Hippocampal formation (tissue), 2 donors: ENCODE data around the gene RIPK4.

Experiments used
- DNase-seq, 2 donors: peaks; one replicate each; lab custom pipeline; 2025; lab: John Stamatoyannopoulos, UW

The RIPK4 gene

DNA sequence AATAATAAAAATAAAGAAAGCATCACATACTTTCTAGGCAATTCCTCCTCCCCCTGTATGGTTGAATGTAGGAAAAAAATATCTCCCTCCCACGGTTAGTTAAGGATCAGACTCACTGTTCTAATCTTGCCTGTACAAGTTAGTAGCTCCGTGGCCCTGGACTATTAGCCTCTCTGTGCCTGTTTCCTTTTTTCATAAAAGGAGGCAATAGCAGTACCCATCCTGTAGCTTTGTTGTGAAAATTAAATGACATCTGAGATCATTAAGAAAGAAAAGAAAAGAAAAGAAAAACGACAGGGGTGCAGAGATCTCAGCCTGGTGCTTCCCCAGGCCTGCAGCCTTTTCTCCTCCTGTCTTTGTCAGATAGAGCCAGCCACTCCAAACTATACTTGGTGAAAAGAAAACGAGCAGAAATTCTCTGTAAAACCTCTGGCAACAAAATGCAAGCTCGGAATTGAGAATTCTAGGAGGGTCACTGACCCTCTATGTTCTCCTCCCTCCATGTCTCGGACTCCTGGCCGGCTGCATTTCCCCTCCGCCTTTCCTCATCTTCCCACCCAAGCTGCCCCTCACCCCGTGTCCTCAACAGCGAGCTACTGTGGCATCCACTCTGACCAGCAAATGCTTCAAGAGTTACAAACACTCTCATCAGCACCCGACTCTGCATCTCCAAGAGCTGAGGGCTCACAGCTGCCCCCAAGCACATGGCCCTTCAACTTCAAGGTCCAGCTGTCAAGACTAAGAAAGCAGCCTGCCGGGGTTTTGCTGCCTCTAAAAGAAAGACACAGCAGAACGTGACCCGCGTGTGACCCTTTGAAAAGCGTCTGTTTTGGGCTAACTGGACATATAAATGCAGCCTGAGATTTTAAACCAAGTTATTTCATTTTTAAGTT lies 13.6 kb downstream of the RIPK4 start:
- DNase-seq = no peak

GRCh38 chr21:41752231-41752681 lies 14.6 kb downstream of the RIPK4 start:
- DNase-seq = no peak

DNA sequence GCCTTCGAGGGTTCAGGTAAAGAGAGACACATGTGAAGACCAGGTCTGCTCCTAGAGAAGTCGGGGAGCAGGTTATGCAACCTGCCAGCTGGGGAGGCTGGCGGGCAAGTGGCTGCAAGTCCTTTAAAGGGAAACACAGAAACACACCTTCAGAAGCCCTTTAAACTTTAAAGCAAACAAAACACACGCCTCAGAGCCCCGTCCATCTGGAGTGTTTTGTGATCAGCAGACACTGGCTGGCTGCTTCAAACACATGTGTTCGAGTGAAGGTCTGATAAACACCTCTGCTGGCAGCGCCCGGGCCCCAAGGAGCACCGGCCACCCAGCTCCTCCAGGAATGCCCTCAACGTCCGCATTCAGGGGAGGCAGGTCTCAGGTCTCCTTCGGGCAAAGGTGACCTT lies 15.2 kb downstream of the RIPK4 start:
- DNase-seq = no peak

- no peak for DNase-seq
Measured at GRCh38 chr21:41750532-41751151, 16.2 kb downstream of the RIPK4 start.

- no peak for DNase-seq
Measured at GRCh38 chr21:41750051-41750450, 16.8 kb downstream of the RIPK4 start.

GRCh38 chr21:41749286-41749685 lies 17.6 kb downstream of the RIPK4 start:
- DNase-seq = no peak

- DNase-seq = no peak
Measured at GRCh38 chr21:41747943-41748738, 18.7 kb downstream of the RIPK4 start.

GRCh38 chr21:41746744-41747006 lies 20.2 kb downstream of the RIPK4 start:
- DNase-seq = no peak

- no peak for DNase-seq
Measured at GRCh38 chr21:41745971-41746743, 20.7 kb downstream of the RIPK4 start.

GRCh38 chr21:41745026-41745820 lies 21.6 kb downstream of the RIPK4 start:
- no peak for DNase-seq

DNA sequence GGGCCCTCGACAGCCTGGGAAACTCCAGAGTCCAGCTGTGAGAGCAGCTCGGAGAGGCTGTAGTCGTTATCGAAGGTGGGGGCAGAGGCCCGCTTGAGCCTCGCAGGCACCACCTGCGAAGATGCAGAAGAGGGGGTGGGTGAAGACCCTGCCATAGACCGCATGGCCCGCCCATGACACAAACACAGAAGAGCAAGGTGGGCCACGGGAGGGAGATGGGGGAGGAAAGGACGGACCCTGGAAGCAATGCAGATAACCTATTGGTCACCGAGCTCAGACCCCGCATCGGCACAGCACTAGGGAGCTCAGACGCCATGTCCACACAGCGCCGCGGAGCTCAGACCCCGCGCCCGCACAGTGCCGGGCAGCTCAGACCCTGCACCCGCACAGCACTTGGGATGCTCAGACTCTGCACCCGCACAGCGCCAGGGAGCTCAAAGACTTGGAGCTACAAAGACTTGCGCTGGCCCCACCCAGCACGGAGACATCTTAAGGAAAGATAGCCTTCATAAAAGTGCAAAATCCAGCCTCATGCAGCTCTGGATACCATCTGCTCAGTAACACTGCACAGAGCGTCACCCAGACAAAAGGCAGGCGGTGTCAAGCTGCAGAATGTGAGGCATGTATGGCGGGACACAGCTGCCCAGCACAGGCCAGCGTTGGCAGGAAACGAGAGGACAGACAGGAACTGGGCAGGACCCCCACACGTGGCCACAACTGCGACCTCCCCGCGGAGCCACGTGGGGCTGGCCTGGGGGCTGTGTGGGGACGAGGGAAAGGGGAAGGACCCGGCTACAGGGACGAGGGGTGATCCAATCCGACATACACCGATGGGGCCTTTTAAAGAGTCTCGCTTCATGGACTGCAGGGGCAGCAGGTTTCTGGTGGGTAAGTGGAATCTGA lies 22.6 kb downstream of the RIPK4 start:
- no peak for DNase-seq

GRCh38 chr21:41743321-41744027 lies 23.4 kb downstream of the RIPK4 start:
- no peak for DNase-seq

GRCh38 chr21:41742073-41742875 lies 24.6 kb downstream of the RIPK4 start:
- DNase-seq = no peak

GRCh38 chr21:41741253-41742072 lies 25.4 kb downstream of the RIPK4 start:
- no peak for DNase-seq

DNA sequence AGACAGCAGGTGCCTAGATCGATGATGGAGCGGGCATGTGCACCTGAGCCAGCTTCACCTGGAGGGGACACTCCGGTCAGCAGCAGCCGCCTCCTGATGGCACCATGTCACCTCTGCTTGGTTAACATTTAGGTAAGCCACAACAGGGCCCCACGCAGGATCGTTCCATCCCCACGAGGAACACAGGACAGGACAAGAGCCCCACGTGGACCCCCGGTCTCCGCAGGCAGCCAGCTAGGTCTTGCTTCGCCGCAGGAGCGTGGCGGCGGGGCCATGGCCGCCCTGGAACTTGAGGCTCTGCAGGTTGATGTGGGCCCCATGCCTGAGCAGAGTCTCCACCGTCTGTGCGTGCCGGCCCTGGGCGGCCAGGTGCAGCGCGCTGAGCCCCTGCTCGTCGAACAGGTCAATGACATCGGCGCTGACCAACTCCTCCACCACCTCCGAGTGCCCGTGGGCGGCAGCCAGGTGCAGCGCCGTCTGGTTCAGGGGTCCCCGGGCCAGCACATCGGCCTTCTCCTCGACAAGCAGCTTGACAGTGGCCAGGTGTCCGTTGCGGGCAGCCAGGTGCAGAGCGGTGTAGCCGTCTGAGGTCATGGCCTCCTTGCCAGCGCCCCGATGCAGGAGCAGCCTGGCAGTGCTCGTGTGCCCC lies 26.1 kb downstream of the RIPK4 start:
- DNase-seq = no peak

DNA sequence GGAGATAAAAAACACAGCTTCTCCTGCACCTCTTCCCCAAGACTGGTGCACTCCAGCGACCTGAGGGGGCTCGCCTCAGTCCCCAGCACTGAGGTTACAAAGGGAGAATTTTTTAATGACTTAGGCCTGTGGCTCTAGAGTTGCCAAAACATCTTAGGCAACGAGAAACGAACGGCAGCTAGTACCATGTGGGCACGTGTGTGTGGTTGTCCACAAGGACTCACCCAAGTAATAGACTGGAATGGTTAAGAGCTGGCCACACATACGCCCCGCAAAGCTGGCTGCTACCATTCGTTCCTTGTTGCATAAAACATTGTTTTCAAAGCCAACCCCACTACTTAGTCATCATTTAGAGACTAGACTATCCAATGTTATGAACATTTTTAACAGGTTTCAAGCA lies 26.9 kb downstream of the RIPK4 start:
- no peak for DNase-seq

GRCh38 chr21:41739011-41739410 lies 27.8 kb downstream of the RIPK4 start:
- no peak for DNase-seq
